Superior temporal gyrus (tissue), 1 donor: ENCODE results near the gene CADM1.
A peak's percentile ranks its signal among the peaks of the same experiment; 100 is the strongest.

Source experiments
- DNase-seq: peaks from one replicate; pipeline ENCODE4 v3.0.0-alpha.2; 2016; ENCODE audit errors: extremely low spot score

The CADM1 gene

GRCh38 chr11:115515647-115516395, 11.6 kb upstream of the CADM1 start:
- DNase-seq: no peak

- DNase-seq: peak; percentile 66
These were observed 2.9 kb upstream of the CADM1 start for GRCh38 chr11:115506954-115507675.

- DNase-seq: no peak
These were observed 960 bp upstream of the CADM1 start for GRCh38 chr11:115505175-115505574.

- no peak for DNase-seq
These were observed 334 bp downstream of the CADM1 start for GRCh38 chr11:115503886-115504275.

- DNase-seq: peak; percentile 91
These were observed 931 bp downstream of the CADM1 start for GRCh38 chr11:115503083-115503885.

- DNase-seq: no peak
These were observed 1.6 kb downstream of the CADM1 start for GRCh38 chr11:115502636-115503082.

GRCh38 chr11:115501893-115502589, 2.2 kb downstream of the CADM1 start:
- peak; percentile 78 for DNase-seq

GRCh38 chr11:115501502-115501892, 2.7 kb downstream of the CADM1 start:
- no peak for DNase-seq

GRCh38 chr11:115500547-115501501, 3.4 kb downstream of the CADM1 start:
- DNase-seq: peak; percentile 96

GRCh38 chr11:115499891-115500290, 4.3 kb downstream of the CADM1 start:
- DNase-seq: peak; percentile 80

- no peak for DNase-seq
These were observed 4.9 kb downstream of the CADM1 start for GRCh38 chr11:115499241-115499799.

GRCh38 chr11:115498354-115498753, 5.9 kb downstream of the CADM1 start:
- DNase-seq: no peak

- no peak for DNase-seq
These were observed 6.9 kb downstream of the CADM1 start for GRCh38 chr11:115497303-115497702.

- peak; percentile 63 for DNase-seq
These were observed 7.3 kb downstream of the CADM1 start for GRCh38 chr11:115496892-115497291.

- DNase-seq: no peak
These were observed 10.3 kb downstream of the CADM1 start for GRCh38 chr11:115493905-115494304.

- DNase-seq: no peak
These were observed 10.7 kb downstream of the CADM1 start for GRCh38 chr11:115493488-115493887.

- no peak for DNase-seq
These were observed 14.7 kb downstream of the CADM1 start for GRCh38 chr11:115489466-115489865.

GRCh38 chr11:115488945-115489344, 15.3 kb downstream of the CADM1 start:
- DNase-seq: no peak

- no peak for DNase-seq
These were observed 22.7 kb downstream of the CADM1 start for GRCh38 chr11:115481528-115481927.

GRCh38 chr11:115480611-115481010, 23.6 kb downstream of the CADM1 start:
- no peak for DNase-seq
